ENCODE measurements around the gene GSTM1.
"Not testable (repeated sequence)": the region's sequence is repeated elsewhere in the genome, so short reads cannot be mapped to it uniquely, and the experiment has no call there.

The GSTM1 gene

DNA sequence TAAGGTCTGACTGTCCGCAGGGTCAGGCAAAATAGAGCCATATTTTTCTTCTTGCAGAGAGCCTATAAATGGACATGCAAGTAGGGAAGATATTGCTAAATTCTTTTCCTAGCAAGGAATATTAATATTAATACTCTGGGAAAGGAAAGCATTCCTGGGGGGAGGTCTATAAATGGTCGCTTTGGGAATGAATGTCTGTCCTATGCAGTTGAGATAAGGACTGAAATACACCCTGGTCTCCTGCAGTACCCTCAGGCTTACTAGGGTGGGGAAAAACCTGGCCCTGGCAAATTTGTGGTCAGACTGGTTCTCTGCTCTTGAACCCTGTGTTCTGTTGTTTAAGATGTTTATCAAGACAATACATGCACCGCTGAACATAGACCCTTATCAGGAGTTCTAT is 15.3 kb downstream of the GSTM1 start:
- DNase-seq (ENCODE audit: low read depth), result not testable (repeated sequence)

DNA sequence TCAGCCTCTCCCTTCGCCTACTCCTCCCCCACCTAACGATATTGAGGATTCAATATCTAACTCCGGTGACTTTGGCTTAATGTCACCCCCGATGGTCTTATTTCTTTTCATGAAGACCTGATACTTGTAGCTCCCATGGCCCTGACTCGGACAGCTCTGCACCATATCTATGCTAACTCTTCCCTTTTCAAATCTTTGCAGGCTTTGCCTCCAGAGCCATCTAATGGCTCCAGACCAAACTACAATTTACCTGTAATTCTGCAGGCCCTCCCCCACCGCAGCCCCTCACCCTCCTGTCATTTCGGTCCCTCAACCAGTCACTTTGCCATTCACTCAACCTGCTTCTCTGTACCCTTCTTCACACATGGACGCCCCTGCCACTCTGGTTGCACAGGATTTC is 16.6 kb downstream of the GSTM1 start:
- no peak for DNase-seq (ENCODE audit: low read depth)

DNA sequence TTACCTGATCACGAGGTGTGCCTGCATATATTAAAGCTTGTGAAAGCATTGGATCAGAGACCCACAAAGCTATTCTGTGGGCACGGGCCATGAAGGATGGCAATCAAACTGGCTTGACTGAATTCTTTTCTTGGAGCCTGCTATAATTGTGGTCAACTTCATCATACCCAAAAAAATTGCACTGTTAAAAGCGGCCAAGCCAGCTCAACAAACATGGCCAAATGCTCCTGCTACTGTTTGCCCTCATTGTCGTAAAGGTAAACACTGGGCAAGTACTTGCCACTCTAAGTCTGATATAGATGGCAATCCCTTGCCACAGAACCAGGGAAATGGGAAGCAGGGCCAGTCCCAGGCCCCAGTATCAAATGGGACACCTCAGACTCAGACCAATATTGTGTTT is 17.8 kb downstream of the GSTM1 start:
- DNase-seq (ENCODE audit: low read depth), result no peak

DNA sequence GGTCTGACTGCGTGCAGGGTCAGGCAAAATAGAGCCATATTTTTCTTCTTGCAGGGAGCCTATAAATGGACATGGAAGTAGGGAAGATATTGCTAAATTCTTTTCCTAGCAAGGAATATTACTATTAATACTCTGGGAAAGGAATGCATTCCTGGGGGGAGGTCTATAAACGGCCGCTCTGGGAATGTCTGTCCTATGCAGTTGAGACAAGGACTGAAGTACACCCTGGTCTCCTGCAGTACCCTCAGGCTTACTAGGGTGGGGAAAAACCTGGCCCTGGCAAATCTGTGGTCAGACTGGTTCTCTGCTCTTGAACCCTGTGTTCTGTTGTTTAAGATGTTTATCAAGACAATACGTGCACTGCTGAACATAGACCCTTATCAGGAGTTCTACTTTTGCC is 21.3 kb downstream of the GSTM1 start:
- DNase-seq (ENCODE audit: low read depth), result not testable (repeated sequence)

DNA sequence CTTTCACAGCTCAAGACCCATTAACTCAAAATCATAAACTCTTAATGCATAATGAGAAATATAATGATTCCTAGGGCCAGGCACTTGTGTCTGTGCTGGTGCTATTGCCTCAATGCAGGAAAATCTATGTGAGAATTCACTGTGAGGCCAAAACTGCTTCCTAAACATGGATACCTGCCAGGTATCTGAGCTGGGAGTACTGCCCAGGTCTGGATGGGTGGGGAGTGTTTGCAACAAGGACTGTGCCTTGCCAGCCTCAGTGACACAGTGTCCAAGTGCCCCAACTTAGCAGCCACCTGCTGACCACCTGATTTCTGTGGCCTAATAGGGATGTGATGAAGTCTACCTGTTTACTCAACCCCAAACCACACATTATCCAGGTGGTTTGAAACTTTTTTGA is 22.2 kb downstream of the GSTM1 start:
- not testable (repeated sequence) for DNase-seq (ENCODE audit: low read depth)

DNA sequence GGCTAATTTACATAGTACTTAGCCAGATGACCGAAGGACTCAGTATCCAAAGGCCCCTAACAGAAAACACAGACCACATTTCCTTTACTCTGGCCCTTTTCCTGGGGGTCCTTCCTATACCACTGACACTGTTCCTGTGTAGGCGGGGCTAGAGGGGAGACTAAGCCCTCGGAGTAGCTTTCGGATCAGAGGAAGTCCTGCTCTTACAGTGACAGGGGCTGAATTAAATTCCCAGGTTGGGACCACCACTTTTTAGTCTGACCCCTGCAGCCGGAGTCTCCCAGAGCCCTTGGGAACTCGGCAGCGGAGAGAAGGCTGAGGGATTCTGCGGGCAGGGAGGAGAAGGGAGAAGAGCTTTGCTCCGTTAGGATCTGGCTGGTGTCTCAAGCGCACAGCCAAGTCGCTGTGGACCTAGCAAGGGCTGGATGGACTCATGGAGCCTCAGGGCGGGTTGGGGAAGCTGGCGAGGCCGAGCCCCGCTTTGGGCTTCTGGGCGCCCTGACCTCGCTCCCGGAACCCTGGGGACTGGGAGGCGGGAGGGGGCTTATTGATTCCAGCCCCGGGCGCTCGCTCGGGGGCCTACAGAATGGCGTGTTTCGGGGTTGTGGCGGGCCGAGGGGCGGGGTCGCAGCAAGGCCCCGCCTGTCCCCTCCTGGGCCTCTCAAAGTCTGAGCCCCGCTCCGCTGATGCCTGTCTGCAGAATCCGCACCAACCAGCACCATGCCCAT is 24.1 kb downstream of the GSTM1 start, which contains the start of gene GSTM5:
Gene GSTM5, plus strand, starts transcription at position 659 of the 728 bp plus-strand sequence. Its CDS starts 62 bp downstream, at position 721.
- not testable (repeated sequence) for DNase-seq (ENCODE audit: low read depth)

DNA sequence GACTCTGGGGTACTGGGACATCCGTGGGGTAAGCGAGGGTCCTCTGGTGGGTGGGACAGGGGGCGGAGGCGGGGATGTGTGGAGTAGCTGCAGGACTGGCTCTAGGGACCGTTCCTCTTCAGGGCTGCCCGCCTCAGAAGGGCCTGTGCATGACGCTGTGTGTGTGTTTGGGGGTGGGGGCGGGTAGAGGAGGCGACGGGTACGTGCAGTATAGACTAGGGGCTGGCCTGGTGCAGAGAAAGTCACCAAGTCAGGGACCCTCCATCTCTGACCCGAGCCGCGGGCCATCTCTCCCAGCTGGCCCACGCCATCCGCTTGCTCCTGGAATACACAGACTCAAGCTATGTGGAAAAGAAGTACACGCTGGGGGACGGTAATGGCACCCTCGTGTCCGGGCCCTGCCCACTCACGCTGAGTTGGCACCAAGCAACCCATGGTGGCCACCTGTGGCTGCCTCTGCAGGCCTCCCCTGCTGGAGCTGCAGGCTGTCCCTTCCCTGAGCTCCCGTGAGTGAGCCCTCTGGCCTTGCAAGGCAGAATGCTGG is 24.8 kb downstream of the GSTM1 start:
- no peak for DNase-seq (ENCODE audit: low read depth)

DNA sequence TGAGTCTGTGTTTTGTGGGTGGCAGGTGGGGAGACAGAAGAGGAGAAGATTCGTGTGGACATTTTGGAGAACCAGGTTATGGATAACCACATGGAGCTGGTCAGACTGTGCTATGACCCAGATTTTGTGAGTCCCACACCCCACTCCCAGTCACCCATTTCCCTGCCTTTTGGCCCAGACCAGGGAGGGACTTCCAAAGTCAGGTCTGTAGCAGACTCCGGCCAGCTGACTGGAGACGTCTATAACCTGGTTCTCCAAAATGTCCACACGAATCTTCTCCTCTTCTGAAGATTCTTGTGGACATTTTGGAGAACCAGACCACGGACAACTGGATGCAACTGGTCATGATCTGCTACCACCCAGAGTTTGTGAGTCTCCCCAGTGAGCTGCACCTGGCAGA is 26.0 kb downstream of the GSTM1 start:
- no peak for DNase-seq (ENCODE audit: low read depth)

DNA sequence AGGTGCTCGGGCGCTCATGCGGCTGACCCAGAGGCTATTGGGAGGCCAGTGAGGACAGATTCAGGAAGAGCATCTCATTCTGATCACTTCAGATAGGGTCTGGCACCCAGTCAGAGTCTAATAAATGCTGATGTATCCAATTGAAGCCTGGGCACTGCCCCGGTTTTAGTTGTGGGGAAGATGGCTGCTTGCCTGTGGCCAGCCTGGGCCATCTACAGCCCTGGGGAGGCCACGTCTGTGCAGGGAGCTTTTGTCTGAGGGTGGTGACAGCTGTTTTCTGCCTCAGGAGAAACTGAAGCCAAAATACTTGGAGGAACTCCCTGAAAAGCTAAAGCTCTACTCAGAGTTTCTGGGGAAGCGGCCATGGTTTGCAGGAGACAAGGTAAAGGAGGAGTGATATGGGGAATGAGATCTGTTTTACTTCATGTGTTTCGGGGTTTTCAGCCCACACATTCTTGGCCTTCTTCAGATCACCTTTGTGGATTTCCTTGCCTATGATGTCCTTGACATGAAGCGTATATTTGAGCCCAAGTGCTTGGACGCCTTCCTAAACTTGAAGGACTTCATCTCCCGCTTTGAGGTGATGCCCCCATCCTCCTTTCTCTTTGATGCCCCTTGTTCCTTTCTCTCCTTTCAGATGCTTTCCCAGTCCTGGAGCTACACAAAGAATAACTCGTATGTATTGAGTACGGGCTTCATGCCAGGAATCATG is 27.2 kb downstream of the GSTM1 start:
- DNase-seq (ENCODE audit: low read depth), result no peak

DNA sequence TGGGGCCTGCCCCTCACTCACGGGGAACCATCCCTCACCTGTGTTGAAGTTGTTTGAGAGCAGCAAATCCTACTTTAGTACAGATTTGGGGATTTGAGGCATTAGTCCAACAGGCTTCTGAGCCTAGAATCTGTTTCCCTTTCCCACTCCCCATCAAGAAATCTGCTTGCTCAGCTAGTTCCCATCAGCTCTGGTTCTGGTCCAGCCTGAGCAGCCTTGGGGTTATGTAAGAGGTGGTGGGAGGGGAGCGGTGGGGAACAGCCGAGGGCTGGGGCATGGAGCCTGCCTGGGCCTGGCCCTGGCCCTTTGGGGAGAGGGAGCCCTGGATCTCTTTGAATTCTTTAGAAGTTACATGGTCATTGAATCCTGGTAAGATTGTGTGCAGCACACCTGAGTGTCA is 28.5 kb downstream of the GSTM1 start:
- DNase-seq (ENCODE audit: low read depth), result no peak

DNA sequence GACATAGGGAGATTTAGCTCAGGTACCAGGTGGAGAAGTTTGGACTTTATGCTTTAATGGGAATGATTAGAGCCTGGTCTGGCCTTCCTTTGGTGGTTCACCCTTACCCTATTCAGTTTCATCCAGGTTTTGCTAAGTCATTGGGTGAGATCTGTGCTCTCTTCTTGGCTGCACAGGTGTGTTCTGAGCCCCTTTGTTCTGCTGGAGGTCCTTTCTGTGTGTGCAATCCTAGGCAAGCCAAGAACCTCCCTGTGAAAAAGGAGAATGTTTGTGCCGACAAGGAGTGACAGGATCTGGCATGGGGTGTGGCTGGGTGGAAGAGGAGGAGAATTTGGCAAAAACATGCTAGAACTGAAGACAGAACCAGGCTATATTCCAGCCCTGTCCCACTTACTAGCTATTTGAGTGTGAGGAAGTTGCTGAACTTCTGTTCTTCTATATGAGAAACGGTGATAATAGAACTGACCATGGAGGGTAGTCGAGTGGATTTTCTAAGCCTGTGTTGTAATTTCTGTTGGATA is 29.0 kb downstream of the GSTM1 start:
- no peak for DNase-seq (ENCODE audit: low read depth)

DNA sequence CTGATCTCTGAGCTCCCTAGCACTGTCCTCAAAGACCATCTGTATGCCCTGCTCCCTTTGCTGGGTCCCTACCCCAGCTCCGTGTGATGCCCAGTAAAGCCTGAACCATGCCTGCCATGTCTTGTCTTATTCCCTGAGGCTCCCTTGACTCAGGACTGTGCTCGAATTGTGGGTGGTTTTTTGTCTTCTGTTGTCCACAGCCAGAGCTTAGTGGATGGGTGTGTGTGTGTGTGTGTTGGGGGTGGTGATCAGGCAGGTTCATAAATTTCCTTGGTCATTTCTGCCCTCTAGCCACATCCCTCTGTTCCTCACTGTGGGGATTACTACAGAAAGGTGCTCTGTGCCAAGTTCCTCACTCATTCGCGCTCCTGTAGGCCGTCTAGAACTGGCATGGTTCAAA is 30.1 kb downstream of the GSTM1 start:
- DNase-seq (ENCODE audit: low read depth), result no peak

DNA sequence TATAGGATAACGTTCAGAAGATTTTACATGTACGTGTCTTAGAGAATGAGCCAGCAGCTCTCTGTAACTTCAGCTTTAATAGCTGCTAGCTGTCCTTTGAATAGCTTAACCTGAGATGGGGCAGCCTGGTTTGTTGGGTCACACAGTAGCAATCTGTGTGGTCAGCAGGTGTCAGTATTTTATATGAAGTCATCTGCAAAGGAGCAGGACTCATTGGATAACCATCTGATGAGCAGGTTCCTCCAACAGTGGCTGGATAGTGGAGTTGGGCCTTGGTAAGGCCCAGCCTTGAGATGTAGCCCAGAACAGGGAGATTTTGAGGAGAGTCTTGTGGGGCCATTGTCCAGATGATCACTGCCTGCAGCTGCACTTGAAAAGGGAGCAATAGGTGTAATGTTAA is 30.9 kb downstream of the GSTM1 start:
- no peak for DNase-seq (ENCODE audit: low read depth)

DNA sequence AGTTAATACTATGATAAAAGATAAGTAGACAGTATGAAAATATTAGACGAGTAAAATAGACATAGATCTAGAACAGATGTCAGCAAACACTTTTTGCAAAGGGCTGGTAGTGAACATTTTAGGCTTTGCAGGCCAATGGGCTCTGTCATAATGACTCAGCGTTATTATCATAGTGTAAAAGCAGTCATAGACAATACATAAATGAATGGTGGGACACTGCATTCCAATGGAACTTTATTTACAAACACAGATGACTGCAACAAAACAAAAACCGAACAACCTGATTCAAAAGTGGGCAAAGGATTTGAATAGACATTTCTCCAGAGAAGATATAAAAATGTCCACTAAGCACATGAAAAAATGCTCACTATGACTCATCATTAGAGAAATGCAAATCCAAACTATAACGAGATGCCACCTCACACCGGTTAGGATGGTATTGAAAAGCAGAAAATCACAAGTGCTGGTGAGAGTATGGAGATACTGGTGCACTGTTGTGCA is 31.8 kb downstream of the GSTM1 start:
- no peak for DNase-seq (ENCODE audit: low read depth)

DNA sequence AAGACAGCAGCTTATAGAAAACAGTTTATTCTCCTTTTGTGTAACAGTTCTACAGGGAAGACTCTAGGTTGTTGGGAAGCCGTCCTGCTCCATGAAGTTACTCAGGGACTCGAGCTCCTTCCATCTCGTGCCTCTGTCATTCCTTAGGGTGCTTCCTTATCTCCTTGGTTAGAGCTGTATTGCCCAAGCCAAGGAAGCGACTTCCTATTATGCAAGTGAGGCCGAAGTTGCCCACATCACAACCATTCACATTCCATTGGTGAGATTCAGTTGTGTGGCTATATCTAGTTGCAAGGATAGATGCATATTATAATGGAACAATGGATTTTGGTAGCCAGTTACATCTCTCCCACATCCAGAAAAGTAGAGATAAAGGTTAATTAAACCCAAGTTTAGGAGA is 33.4 kb downstream of the GSTM1 start:
- DNase-seq (ENCODE audit: low read depth), result no peak

DNA sequence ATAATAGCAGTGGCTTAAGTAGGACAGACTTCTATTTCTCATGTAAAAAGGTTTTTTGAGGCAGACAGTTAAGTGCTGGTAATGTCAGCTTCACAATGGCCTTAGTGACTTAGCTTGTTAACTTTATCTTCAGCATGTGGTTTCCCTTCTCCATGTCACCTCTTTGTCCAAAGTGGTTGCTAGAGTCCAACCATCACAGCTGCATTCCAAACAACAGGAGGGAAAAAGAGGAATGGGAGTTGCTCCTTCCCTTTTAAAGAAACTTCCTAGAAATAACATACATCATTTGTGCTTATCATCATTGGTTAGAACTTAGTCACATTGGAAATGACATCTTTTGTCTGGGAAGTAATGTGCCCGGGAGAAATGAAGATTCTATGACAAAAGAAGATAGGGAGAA is 34.4 kb downstream of the GSTM1 start:
- no peak for DNase-seq (ENCODE audit: low read depth)

DNA sequence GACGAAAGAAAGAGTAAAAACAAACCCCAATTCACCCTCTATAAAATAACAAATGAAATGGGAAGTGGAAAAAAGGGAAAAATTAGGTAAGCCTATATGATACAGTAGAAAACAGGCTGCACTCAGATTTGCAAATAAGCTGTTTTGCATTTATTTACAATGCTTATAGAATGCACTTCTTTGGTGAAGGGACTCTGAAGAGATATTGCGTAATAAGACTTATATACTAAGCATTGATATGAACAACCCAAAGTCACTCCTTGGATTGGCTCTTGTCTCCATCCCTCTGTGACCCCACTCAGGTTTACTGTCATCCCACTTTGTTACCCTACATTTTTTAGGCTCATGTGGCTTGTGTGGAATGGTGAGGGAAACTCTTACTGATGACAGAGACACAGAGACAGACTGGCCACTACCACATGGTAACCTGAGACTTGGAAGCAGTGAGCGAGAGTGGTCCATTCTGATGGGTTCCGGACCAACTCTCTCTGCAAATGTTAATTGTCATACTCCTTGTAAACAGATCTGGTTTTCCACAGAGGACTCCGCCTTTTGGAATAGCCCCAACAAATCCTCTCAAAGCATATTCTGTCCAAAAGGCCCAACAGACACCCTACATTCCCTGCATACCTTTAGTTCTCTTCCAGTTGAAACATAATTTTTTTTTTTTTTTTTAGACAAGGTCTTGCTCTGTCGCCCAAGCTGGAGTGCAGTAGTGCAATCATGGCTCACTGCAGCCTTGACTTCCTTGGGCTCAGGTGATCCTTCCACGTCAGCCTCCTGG is 35.5 kb downstream of the GSTM1 start:
- no peak for DNase-seq (ENCODE audit: low read depth)

DNA sequence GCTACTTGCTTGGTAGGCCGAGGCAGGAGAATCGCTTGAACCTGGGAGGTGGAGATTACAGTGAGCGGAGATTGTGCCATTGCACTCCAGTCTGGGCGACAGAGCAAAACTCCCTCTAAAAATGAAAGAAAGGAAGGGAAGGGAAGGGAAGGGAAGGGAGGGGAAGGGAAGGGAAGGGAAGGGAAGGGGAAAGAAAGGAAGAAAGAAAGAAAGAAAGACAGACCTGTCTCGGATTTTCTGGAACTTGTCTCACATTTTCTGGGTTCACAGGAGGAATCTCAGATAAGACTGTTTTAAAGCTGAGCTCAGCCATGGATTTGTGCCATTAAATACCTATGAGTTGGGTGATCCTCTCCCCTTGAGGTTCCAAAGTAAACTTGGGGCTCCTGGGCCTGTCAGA is 37.3 kb downstream of the GSTM1 start:
- DNase-seq (ENCODE audit: low read depth), result no peak

DNA sequence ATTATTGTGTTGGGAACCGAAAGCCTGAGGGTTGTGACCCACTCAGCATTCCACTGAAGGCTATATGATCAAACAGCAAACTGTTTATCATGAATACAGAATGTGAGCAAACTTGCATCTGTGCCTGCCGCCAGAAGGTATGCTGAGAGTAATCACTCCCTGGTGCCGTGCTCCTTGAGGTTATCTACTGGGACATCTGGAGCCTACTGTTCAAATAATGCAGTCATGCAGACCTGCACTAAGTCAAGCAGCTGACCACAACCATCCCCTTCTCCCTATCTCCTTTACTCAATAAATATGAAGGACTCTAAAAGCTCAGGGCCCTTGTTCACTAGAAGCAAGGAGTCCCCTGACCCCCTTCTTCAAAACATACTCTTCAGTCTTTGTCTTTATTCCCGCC is 37.9 kb downstream of the GSTM1 start:
- no peak for DNase-seq (ENCODE audit: low read depth)

DNA sequence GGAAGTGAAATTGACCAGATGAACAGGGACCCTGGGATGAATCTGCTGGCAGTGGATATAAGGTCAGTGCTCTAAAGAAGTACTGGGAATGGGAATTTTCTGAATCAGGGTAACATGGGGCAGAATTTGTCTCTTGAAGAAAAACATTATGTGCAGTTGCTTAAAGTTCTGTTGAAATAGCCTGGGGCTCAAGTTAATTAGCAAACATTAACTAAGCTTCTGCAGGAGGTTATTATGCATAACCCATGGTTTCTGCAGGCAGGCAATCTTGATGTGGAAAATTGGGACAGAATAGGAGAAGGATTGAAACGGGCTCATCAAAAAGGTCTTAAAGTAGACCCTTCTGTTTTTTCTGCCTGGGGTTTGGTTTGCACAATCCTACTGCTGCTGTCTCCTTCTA is 38.4 kb downstream of the GSTM1 start:
- no peak for DNase-seq (ENCODE audit: low read depth)

DNA sequence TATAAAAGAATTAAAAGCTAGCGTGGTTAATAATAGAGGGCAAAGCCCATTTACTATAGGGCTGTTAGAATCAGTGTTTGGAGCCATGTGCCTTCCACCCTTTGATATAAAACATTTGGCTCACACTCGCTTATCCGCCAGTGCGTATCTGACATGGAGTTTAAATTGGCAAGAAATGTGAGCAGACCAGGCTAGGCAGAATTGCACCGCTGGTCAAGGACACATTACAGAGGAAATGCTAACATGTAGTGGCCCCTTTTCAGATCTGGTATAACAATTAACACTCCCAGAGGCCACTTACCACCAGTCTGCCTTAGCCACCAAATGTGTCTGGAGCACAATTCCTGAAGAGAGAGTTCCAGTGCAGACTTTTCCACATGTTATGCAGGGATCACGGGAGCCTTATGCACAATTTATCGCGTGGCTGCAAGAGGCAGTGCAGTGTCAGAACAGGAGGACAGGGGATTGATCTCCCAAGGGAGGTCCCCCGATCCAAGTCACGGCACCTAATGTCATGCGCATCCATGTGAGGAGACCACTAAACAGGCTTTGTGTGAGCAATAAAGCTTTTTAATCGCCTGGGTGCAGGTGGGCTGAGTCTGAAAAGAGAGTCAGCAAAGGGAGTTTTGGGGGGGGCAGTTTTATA is 39.2 kb downstream of the GSTM1 start:
- no peak for DNase-seq (ENCODE audit: low read depth)

DNA sequence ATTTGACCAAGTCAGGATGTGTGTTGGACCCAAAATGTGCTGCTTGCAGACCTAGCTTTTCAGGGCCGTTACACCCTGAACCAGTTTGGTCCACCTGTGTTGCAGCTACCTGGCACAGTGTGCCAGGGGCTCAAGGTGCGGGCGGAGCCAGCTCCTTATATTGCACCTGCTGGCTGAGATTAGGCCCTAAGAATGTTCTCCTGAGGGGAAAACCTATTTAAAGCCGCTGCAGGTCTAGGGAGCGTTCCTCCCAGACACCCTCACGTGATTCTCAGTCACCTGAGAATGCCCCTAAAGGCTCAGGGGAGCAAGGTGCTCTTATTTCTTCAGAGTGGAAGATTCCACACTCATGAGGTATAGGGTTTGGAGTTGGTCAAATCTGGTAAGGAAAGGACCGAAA is 41.3 kb downstream of the GSTM1 start:
- DNase-seq (ENCODE audit: low read depth), result no peak

Data from stimulated activated CD8-positive, alpha-beta memory T cell treated with anti-CD3 and anti-CD28 coated beads, Interleukin-15, amount 100 ng/mL, for 1 hour (primary cell).